Mesodermal cell (in vitro differentiated cells): ENCODE measurements around the gene CDC42BPG.
A peak's percentile ranks its signal among the peaks of the same experiment; 100 is the strongest.

Source experiments
- H3K27ac ChIP-seq: 2 replicates; pipeline ENCODE4 v1.7.0; 2013; ENCODE audit warnings: mild to moderate bottlenecking, low read depth, low read length, moderate library complexity; ENCODE audit not compliant: severe bottlenecking
- H3K36me3 ChIP-seq: 2 replicates; pipeline ENCODE4 v1.7.1; 2013; ENCODE audit warnings: mild to moderate bottlenecking, low read length, moderate library complexity; ENCODE audit not compliant: control insufficient read depth, insufficient read depth
- H3K4me1 ChIP-seq: one replicate; pipeline ENCODE4 v1.7.1; 2013; ENCODE audit warnings: mild to moderate bottlenecking, low read length; ENCODE audit not compliant: insufficient read depth, control insufficient read depth, poor library complexity, severe bottlenecking
- H3K4me3 ChIP-seq: 2 replicates; pipeline ENCODE4 v1.7.0; 2013; ENCODE audit warnings: low read length, control low read depth, mild to moderate bottlenecking; ENCODE audit not compliant: insufficient read depth, poor library complexity, severe bottlenecking; ENCODE audit errors: extremely low read depth
- H3K9me3 ChIP-seq: 2 replicates; pipeline ENCODE4 v1.7.1; 2013; ENCODE audit warnings: mild to moderate bottlenecking, low read length, moderate library complexity; ENCODE audit not compliant: control insufficient read depth
- WGBS, 2 experiments: methylation state at CpG; one replicate each; pipeline ENCODE4 v1.1.5; 2013; ENCODE audit warnings: missing lambda C conversion rate in 2 of 2; ENCODE audit not compliant: insufficient coverage in 2 of 2; 5-methylcytosine and 5-hydroxymethylcytosine counted together

CDC42BPG gene

GRCh38 chr11:64791781-64792291 is 52.6 kb downstream of the CDC42BPG start:
- peaks cover 2% of the 10 kb centered on the region for H3K4me1 ChIP-seq
- no peak overlapping the region for H3K4me3 ChIP-seq
- H3K27ac ChIP-seq, result no peak overlapping the region
- 95 to 96% methylated on average over 11 to 13 of the region's 14 CpGs for WGBS, 2 experiments
- H3K36me3 ChIP-seq, result peaks cover 11% of the 10 kb centered on the region
- no peaks in the 10 kb centered on the region for H3K9me3 ChIP-seq

DNA sequence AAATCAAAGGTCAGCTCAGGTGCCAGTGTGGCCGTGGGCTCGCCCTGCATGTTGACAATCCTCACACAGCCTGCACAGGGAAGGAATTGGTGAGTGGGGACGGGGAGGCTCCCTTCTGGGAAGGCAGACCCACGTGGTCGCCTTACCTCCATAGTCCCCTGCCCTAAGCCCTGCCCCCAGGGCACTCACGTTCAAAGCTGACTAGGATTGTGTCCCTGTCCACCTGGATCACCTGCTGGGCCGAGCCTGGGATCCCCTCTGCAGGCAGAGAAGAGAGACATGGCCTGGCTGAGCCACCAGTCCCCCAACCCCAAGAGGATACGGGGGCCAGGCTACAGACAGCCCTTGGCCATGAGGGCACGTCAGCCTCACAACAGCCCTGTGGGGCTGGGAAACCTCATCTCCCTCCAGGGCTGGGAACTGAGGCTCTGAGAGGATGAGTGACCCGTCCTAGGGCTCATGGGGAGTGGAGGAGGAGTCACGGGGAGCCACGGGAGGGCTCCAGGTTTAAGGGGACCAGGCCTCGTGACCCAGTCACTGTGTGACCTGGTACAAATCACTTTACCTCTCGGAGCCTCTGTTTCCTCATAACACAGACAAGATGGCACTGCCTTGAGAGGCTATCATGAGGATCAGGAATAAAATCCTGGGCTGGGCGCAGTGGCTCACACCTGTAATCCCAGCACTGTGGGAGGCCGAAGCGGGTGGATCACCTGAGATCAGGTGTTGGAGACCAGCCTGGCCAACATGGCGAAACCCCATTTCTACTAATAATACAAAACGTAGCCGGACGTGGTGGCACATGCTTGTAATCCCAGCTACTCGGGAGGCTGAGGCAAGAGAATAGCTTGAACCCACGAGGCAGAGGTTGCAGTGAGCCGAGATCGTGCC is 54.0 kb downstream of the CDC42BPG start:
- H3K36me3 ChIP-seq, result peaks cover 5% of the 10 kb centered on the region
- H3K4me3 ChIP-seq, result no peak overlapping the region
- peaks cover 2% of the 10 kb centered on the region for H3K4me1 ChIP-seq
- no peaks in the 10 kb centered on the region for H3K9me3 ChIP-seq
- 91 to 93% methylated on average over 10 to 21 of the region's 25 CpGs for WGBS, 2 experiments
- H3K27ac ChIP-seq, result no peak overlapping the region

DNA sequence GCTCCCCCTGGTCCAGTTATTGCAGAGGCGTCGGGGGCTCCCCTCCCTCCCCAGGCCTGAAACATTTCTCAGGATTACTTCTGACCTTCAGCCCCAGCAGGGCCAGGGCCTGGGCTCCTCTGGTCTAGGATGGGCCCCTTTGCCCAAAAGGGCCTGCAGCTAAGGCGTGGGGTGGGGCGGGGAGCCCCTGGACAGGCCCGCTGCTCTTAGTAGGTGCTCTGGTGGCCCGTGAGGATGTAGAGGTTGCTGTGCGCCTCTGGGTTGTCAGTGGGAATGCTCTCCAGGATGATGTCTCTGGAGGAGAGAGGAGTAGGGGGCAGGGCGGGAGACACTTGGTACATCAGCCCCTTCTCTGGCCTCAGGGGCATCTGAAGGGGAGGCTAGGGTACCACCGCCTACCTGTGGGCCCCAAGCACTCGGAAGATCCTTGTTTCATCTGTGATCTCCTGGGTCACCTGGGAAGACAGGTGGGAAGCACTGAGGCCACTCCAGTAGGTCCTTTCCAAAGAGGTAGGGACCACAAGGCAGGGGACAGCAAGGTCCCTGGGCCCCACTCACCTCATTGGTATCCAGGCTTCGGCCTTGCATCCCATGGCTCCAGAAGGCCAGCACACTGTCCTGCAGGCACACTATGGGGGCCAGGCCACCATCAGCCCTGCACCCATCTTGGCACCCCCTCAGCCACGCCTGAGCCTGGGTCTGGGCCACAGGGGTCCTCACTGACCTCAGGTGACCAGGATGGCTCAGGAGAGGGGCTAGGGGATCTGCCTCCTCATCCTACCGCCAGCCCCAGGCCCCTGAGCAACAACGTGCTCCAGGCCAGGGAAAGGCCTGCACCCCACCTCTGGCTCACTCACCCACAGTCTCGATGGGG is 54.9 kb downstream of the CDC42BPG start:
- 90 to 95% methylated on average over 8 to 12 of the region's 15 CpGs for WGBS, 2 experiments
- Histone ChIP-seq H3K4me3 (no peak overlapping the region), H3K27ac (no peak overlapping the region), H3K9me3 (no peaks in the 10 kb centered on the region), H3K36me3 (peaks cover 5% of the 10 kb centered on the region), H3K4me1 (peaks cover 2% of the 10 kb centered on the region)

- 90 to 92% methylated on average over 6 to 7 of the region's 9 CpGs for WGBS, 2 experiments
Measured at GRCh38 chr11:64788321-64789215, 55.9 kb downstream of the CDC42BPG start.

GRCh38 chr11:64787526-64788320 is 56.7 kb downstream of the CDC42BPG start:
- Histone ChIP-seq H3K4me1 (peaks cover 2% of the 10 kb centered on the region), H3K9me3 (no peaks in the 10 kb centered on the region), H3K4me3 (no peak overlapping the region), H3K36me3 (peaks cover 5% of the 10 kb centered on the region), H3K27ac (no peak overlapping the region)
- WGBS, 2 experiments, result 24 to 36% methylated on average over 2 to 9 of the region's 15 CpGs

More at GRCh38 chr11:64788321-64789215, 55.9 kb downstream of the CDC42BPG start:
- Histone ChIP-seq H3K4me1 (peaks cover 2% of the 10 kb centered on the region), H3K36me3 (peaks cover 5% of the 10 kb centered on the region), H3K27ac (no peak overlapping the region), H3K9me3 (no peaks in the 10 kb centered on the region), H3K4me3 (no peak overlapping the region)

DNA sequence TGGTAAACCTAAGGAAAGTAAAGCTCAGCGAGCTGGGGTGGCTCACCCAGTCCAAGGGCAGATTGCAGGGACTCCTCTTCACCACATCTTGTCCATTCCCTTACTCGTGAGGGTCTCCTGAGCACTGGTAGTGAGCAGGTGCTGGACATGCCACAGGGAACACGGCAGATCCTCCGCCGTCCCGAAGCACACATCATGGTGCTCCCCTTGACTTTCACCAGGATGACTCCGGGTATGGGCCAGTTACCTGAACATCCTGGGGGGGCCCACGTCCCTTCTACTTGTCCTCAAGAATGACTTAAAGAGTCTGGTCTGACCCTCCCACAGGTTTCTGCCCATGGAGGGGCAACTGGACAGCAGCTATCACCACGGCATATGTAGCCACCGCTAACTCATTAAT is 58.1 kb downstream of the CDC42BPG start:
- Histone ChIP-seq H3K4me3 (no peak overlapping the region), H3K27ac (no peak overlapping the region), H3K4me1 (peaks cover 2% of the 10 kb centered on the region), H3K9me3 (no peaks in the 10 kb centered on the region), H3K36me3 (peaks cover 5% of the 10 kb centered on the region)
- 92 to 93% methylated on average over 10 of the region's 10 CpGs for WGBS, 2 experiments

GRCh38 chr11:64784813-64785581 is 59.5 kb downstream of the CDC42BPG start:
- Histone ChIP-seq H3K27ac (no peak overlapping the region), H3K4me1 (peaks cover 2% of the 10 kb centered on the region), H3K4me3 (no peak overlapping the region), H3K9me3 (no peaks in the 10 kb centered on the region), H3K36me3 (peaks cover 4% of the 10 kb centered on the region)
- 91 to 93% methylated on average over 3 to 5 of the region's 12 CpGs for WGBS, 2 experiments

GRCh38 chr11:64778473-64779298 is 65.8 kb downstream of the CDC42BPG start, which contains the start of gene SF1:
Gene SF1 (minus strand): TSS chr11:64778542. CDS start chr11:64778392, 150 bp downstream.
- Histone ChIP-seq H3K9me3 (no peaks in the 10 kb centered on the region), H3K27ac (peak within 1 kb of the TSS; percentile 90), H3K4me3 (peak within 1 kb of the TSS; percentile 86), H3K4me1 (peaks cover 6% of the 10 kb centered on the region), H3K36me3 (peaks cover 41% of the 10 kb centered on the region)
- 0% methylated on average over 46 to 63 of the region's 80 CpGs for WGBS, 2 experiments
